ENCODE results near the gene CHIC2.

CHIC2 gene

GRCh38 chr4:54097152-54097551 is 32.7 kb upstream of the CHIC2 start:
- no peak overlapping the region for H3K4me3 ChIP-seq (ENCODE audit: low read depth, low read length)
- no peak for TF ChIP-seq CTCF (IDR thresholded peaks at IDR 0.05; ENCODE audit: insufficient read depth, low read depth, low read length, missing control alignments)
- no peak for DNase-seq (ENCODE audit: low read depth)

GRCh38 chr4:54096295-54096962 is 32.0 kb upstream of the CHIC2 start:
- no peak for DNase-seq (ENCODE audit: low read depth)
- no peak overlapping the region for H3K4me3 ChIP-seq (ENCODE audit: low read depth, low read length)

GRCh38 chr4:54095110-54095825 is 30.9 kb upstream of the CHIC2 start:
- DNase-seq (ENCODE audit: low read depth), result no peak
- H3K4me3 ChIP-seq (ENCODE audit: low read depth, low read length), result no peak overlapping the region
- no peak for TF ChIP-seq CTCF (IDR thresholded peaks at IDR 0.05; ENCODE audit: insufficient read depth, low read depth, low read length, missing control alignments)

More at GRCh38 chr4:54096295-54096962, 32.0 kb upstream of the CHIC2 start:
- no peak for TF ChIP-seq CTCF (IDR thresholded peaks at IDR 0.05; ENCODE audit: insufficient read depth, low read depth, low read length, missing control alignments)

DNA sequence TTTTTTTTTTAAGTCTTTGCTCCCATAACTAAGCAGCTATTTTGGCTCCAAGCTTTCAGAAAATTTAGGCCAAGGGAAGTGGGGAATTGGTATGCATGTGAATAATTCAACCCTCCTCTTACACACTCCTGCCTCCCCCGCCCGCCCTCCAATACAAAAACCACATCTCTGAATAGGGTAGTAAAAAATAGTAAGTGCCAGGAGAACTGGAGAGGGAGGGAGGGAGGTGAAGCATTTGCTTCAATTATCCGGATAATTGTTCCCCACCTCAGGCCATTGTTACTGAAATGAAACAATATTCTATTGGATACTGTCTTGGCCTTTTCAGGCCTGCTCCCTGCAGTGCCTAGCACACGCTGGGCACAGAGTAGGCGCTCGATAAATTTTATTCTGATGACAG is 30.0 kb upstream of the CHIC2 start:
- DNase-seq (ENCODE audit: low read depth), result no peak
- no peak for TF ChIP-seq CTCF (IDR thresholded peaks at IDR 0.05; ENCODE audit: insufficient read depth, low read depth, low read length, missing control alignments)
- no peak overlapping the region for H3K4me3 ChIP-seq (ENCODE audit: low read depth, low read length)

- DNase-seq (ENCODE audit: low read depth), result no peak
- no peak overlapping the region for H3K4me3 ChIP-seq (ENCODE audit: low read depth, low read length)
- no peak for TF ChIP-seq CTCF (IDR thresholded peaks at IDR 0.05; ENCODE audit: insufficient read depth, low read depth, low read length, missing control alignments)
Observed at GRCh38 chr4:54093324-54094240, 29.2 kb upstream of the CHIC2 start.

- no peak for DNase-seq (ENCODE audit: low read depth)
- peak overlapping the region; percentile 73 for H3K4me3 ChIP-seq (ENCODE audit: low read depth, low read length)
- TF ChIP-seq CTCF (IDR thresholded peaks at IDR 0.05; ENCODE audit: insufficient read depth, low read depth, low read length, missing control alignments), result no peak
Observed at GRCh38 chr4:54092405-54093323, 28.3 kb upstream of the CHIC2 start.
